ENCODE results near the gene PAFAH1B2.

The PAFAH1B2 gene

GRCh38 chr11:117225553-117226170 is 81.6 kb downstream of the PAFAH1B2 start:
- no peak for DNase-seq

Data from 8988T (cell line).